ENCODE measurements around the gene CLASRP. TPM values are rescaled to one million over a fixed set of nuclear protein-coding genes. Genes with fewer than 3 reads are reported as not detected.

Gene CLASRP
- total and polyA plus RNA-seq, 9 of the 15 experiments (the other 6 are each of a cell fraction or from before 2014, with no cell fraction given): 0.94 to 86.3 (median 44.0) TPM

DNA sequence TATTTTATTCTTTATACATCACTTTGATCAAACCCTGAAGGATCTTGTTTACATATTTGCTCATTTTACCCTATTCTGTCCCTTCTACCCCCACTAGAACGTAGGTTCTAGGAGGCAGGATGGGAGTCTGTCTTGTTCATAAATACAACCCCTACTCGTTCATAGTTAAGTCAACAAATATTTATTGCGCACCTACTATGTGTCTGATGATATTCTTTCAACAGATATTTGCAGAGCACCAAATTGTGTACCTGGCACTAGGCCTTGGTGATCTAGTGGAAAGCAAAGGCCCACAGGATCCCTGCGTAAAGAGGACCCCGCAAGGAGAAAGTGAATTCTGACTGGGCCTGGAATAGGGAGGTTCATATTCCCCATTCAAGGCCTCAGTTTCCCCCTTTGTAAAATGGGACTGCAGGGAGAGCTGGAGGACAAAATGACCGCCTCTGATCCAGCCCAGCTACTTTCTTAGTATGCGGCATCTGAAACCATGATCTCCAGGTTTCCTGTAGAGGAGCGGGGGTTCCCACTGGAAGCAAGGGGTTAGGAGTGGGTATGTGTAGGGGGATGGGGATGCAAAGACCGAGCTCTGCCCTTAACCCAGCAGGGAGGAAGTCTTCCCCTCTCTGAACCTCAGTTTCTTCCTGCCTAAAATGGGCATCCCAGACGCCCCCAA lies 39.7 kb downstream of the CLASRP start (continued):
- TF ChIP-seq KDM1A (IDR thresholded peaks at IDR 0.05) (0 out of 4 replicates have a peak, but pooled peaks of 1 of the 2 experiments have one; percentile 55), ZKSCAN1 (IDR thresholded peaks at IDR 0.05; ENCODE audit: low read depth, low read length) (peak; percentile 77; the same call in 1 of the 2 replicates), ZNF143 (CRISPR knock-in tag; IDR thresholded peaks at IDR 0.05) (no peak), FIP1L1 (IDR thresholded peaks at IDR 0.05; ENCODE audit: low read depth, low read length, poor library complexity, severe bottlenecking) (no peak)

DNA sequence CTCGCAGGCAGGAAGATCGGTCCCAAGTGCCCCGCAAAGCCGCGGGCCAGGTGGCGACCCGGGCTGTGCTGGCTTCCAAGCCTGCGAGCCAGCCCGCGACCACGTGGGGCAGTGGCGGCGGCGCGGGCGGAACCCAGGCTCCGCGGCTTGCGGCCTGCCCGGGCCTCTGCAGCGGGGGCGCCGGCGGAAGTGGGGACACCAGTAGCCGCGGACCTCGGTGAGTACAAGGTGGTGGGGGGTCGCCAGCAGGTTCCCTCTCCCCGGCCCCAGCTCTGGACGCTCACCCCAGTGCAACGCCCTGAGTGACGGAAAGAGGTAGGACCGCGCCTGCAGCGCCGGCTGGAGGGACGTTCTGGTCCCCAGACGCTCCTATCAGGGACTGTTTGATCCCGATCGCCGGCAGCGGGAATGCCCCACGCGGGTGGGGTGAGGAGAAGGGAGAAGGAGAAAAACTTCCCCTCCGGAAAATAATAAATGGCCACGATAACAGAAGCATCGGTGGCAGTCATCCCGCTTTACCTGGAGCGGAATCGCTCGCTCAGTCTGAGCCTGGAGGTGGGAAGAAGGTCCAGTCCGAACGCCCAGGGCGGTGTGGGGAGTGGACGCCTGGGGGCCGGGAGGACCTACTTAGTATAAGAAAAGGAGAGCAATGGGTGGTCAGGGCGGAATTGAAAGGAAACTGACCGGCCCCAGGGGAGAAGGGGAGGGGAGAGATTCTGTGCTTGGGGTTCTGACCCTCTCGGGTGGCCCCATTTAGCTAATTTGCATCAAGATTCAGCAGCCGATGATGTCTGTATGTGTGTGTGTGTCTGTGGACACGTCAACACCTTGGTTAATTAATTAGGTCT lies 40.4 kb downstream of the CLASRP start, which contains the start of gene GEMIN7:
GEMIN7 (plus strand) TSS at position 198 of the 848 bp plus-strand sequence. CDS start 10,855 bp downstream, outside the sequence.
- Histone ChIP-seq H3K9me3 (replicated peaks; ENCODE audit: control insufficient read depth, insufficient read depth, low read depth, low read length) (no peaks in the 10 kb centered on the region), H3K4me2 (ENCODE audit: insufficient read depth, low read length) (peak within 1 kb of the TSS; percentile 89), H3K27me3 (ENCODE audit: control insufficient read depth in 2 of 2, insufficient read depth in 2 of 2, low read length in 2 of 2) (no peaks in the 10 kb centered on the region), H3K27ac (ENCODE audit: extremely low read depth, low read depth, low read length) (peak within 1 kb of the TSS; percentile 90), H2AFZ (ENCODE audit: low read depth, low read length) (peak within 1 kb of the TSS; percentile 95), H3K9ac (ENCODE audit: insufficient read depth in 1 of 2, low read depth in 2 of 2, low read length in 2 of 2) (peak within 1 kb of the TSS; percentile 97 to 100), H3K4me1 (replicated peaks in 1 of 2; ENCODE audit: control insufficient read depth in 2 of 2, insufficient read depth in 2 of 2, low read length in 2 of 2) (peaks cover 25 to 52% of the 10 kb centered on the region in 2 experiments), H3K4me3 (peak within 1 kb of the TSS; percentile 92), H3K79me2 (ENCODE audit: control insufficient read depth, insufficient read depth, low read length) (peaks cover 71% of the 10 kb centered on the region), H3K9me1 (ENCODE audit: control insufficient read depth, insufficient read depth, low read length) (no peaks in the 10 kb centered on the region), H3K36me3 (ENCODE audit: control insufficient read depth, insufficient read depth, low read length) (peaks cover 34% of the 10 kb centered on the region; the same call in 2 of the 3 replicates), H4K20me1 (replicated peaks; ENCODE audit: control insufficient read depth, insufficient read depth, low read length) (peaks cover 1% of the 10 kb centered on the region; the same call in 1 of the 2 replicates)
- FAIRE-seq (peak; percentile 54), ATAC-seq (peak; percentile 70), DNase-seq (ENCODE audit: extremely low read depth in 1 of 4, low spot score in 3 of 4) (peak; percentile 85 to 89 (median 88))
- ChIA-PET CTCF (ENCODE audit: low intra/inter-chr PET ratio) (interaction anchor here (0.6 kb wide), 1 partner anchor 100 kb away, joined by 3 read pairs; no protein-coding TSS in a partner anchor), POLR2A (interaction anchor here (0.8 to 1.4 kb wide), 4 partner anchors 12 to 426 kb away, joined by 3 to 5 read pairs (median 4); no protein-coding TSS in a partner anchor)
- BruUV-seq (replicated peaks): TSS peak; percentile 75
- under 1% methylated on average over 36 of the region's 61 CpGs for WGBS (ENCODE audit: insufficient coverage, low coverage, missing lambda C conversion rate)
- intact Hi-C loops (cut with micrococcal nuclease) (no loop called here), in situ Hi-C loops (cut with MboI) (no loop called here)
- no peak for TF ChIP-seq CBFA2T3 (IDR thresholded peaks at IDR 0.05)
- TF ChIP-seq KLF13 (tag; IDR thresholded peaks at IDR 0.05; ENCODE audit: borderline replicate concordance, low read depth): peak; percentile 44; the same call in 1 of the 2 replicates
- TF ChIP-seq TEAD1 (CRISPR knock-in tag; IDR thresholded peaks at IDR 0.05): peak in 1 of 2 experiments; percentile 95; a peak in 2 of 4 replicates
- TF ChIP-seq JUNB (CRISPR knock-in tag; conservative IDR thresholded peaks at IDR 0.05): no peak
- TF ChIP-seq, protein P1, sequence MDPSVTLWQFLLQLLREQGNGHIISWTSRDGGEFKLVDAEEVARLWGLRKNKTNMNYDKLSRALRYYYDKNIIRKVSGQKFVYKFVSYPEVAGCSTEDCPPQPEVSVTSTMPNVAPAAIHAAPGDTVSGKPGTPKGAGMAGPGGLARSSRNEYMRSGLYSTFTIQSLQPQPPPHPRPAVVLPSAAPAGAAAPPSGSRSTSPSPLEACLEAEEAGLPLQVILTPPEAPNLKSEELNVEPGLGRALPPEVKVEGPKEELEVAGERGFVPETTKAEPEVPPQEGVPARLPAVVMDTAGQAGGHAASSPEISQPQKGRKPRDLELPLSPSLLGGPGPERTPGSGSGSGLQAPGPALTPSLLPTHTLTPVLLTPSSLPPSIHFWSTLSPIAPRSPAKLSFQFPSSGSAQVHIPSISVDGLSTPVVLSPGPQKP (CRISPR knock-in tag; IDR thresholded peaks at IDR 0.05): no peak
- TF ChIP-seq TEAD2 (tag; IDR thresholded peaks at IDR 0.05): no peak
- peak; percentile 46 for TF ChIP-seq DACH1 (IDR thresholded peaks at IDR 0.05; ENCODE audit: partially characterized antibody)
- TF ChIP-seq KHSRP (IDR thresholded peaks at IDR 0.05): no peak
- no peak; the same call in 1 of the 2 replicates for TF ChIP-seq SREBF1 (IDR thresholded peaks at IDR 0.05; ENCODE audit: borderline replicate concordance, low read depth, low read length)
- TF ChIP-seq ETV1 (tag; conservative IDR thresholded peaks at IDR 0.05; ENCODE audit: low read depth): no peak
- TF ChIP-seq MIER1 (IDR thresholded peaks at IDR 0.05; ENCODE audit: low read depth): no peak
- TF ChIP-seq, protein P2, sequence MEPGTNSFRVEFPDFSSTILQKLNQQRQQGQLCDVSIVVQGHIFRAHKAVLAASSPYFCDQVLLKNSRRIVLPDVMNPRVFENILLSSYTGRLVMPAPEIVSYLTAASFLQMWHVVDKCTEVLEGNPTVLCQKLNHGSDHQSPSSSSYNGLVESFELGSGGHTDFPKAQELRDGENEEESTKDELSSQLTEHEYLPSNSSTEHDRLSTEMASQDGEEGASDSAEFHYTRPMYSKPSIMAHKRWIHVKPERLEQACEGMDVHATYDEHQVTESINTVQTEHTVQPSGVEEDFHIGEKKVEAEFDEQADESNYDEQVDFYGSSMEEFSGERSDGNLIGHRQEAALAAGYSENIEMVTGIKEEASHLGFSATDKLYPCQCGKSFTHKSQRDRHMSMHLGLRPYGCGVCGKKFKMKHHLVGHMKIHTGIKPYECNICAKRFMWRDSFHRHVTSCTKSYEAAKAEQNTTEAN (CRISPR knock-in tag; IDR thresholded peaks at IDR 0.05): peak; percentile 61
- TF ChIP-seq ZNF668 (CRISPR knock-in tag; IDR thresholded peaks at IDR 0.05): 0 out of 2 replicates have a peak, but pooled peaks have one; percentile 6
